ENCODE measurements around the gene CYBA. TPM values are rescaled to one million over a fixed set of nuclear protein-coding genes. Genes with fewer than 3 reads are reported as not detected.

Gene CYBA
- total RNA-seq, 2 experiments from 2014 or later, result 359 to 601 TPM

DNA sequence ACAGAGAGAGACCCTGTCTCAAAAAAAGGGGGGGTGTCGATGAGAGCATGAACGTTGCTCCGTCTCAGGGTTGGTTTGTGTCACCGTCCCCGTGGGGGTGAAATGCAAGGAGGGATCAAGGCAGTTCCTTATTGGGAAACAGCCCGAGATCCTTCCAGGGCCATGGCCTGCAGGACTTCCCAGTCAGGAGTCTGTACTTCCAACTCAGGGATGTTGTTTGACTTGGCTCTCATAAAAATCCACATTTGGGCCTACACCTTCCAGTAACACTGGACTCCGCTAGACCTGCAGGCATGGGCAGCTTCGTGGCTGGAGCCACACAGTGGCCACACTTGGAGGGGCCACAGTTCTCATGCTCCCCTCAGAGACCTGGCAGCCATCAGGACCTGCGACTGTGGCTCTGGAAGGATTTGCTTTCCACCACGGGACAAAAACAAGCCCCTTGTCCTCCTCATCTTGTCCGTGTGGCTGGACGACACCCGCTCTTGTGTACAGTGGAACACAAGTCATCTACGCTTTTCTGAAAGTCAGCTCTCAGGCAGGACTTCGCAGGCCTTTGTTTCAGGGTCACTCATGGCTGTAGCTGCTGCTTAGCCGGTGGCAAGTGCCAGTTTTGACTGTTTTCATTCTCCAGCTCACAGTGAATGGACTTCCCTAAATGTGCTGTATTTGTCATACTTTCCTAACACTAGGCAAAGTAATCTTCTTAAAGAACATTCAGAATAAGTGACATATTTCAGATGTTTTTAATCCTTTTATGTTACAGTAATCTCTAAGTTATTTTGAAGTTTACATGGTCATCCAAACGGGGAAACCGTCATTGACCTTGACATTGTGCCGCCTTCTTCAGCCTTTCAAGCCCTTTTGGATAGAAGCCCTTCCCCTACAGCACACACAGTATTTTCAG lies 36.7 kb downstream of the CYBA start:
- intact Hi-C loops (cut with micrococcal nuclease; ENCODE audit: unreplicated experiment), result no loop called here
- Histone ChIP-seq H3K4me1 (ENCODE audit: insufficient read depth, low read length, poor library complexity, severe bottlenecking) (no peaks in the 10 kb centered on the region), H3K36me3 (ENCODE audit: insufficient read depth, low read length) (peaks cover 84% of the 10 kb centered on the region), H3K4me2 (ENCODE audit: low read length) (no peak overlapping the region), H3K27ac (ENCODE audit: low read depth, low read length, poor library complexity, severe bottlenecking) (no peak overlapping the region), H3K79me2 (ENCODE audit: insufficient read depth, low read depth, low read length) (no peaks in the 10 kb centered on the region), H3K4me3 (ENCODE audit: low read depth, low read length, poor library complexity, severe bottlenecking) (no peak overlapping the region), H4K20me1 (ENCODE audit: insufficient read depth, low read length) (no peaks in the 10 kb centered on the region), H2AFZ (ENCODE audit: low read length) (no peak overlapping the region), H3K9me2 (ENCODE audit: insufficient read depth, low read length) (no peaks in the 10 kb centered on the region), H3K9me3 (ENCODE audit: low read length) (no peaks in the 10 kb centered on the region)
- POLR2A ChIA-PET, result no interaction called here
- CTCF ChIA-PET (ENCODE audit: unreplicated experiment), result no interaction called here
- BruUV-seq (replicated peaks), result no TSS peak
- TF ChIP-seq, protein P1, sequence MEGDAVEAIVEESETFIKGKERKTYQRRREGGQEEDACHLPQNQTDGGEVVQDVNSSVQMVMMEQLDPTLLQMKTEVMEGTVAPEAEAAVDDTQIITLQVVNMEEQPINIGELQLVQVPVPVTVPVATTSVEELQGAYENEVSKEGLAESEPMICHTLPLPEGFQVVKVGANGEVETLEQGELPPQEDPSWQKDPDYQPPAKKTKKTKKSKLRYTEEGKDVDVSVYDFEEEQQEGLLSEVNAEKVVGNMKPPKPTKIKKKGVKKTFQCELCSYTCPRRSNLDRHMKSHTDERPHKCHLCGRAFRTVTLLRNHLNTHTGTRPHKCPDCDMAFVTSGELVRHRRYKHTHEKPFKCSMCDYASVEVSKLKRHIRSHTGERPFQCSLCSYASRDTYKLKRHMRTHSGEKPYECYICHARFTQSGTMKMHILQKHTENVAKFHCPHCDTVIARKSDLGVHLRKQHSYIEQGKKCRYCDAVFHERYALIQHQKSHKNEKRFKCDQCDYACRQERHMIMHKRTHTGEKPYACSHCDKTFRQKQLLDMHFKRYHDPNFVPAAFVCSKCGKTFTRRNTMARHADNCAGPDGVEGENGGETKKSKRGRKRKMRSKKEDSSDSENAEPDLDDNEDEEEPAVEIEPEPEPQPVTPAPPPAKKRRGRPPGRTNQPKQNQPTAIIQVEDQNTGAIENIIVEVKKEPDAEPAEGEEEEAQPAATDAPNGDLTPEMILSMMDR (conservative IDR thresholded peaks at IDR 0.05; ENCODE audit: low read length), result no peak
- TF ChIP-seq EZH2phosphoT487 (IDR thresholded peaks at IDR 0.05; ENCODE audit: borderline replicate concordance, low read depth, low read length), result no peak
- DNase-seq (ENCODE audit: low spot score), result no peak

DNA sequence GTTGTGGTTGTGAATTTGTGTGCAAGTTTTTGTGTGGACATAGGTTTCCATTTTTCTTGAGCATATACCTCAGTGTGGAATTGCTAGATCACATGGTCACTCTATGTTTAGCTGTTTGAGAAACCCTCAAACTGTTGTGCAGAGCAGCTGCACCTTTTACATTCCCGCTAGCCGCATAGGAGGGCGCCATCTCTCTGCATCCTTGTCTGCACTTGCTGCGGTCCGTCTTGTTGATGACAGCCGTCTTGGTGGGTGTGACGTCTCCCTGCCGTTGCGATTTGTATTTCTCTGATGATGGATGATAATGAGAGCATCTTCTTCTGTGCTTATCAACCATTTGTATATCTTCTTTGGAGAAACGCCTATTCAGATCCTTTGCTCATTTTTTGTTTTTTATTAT lies 37.6 kb downstream of the CYBA start:
- H3K36me3 ChIP-seq (ENCODE audit: insufficient read depth, low read length), result peaks cover 84% of the 10 kb centered on the region
- no peak overlapping the region for H3K4me2 ChIP-seq (ENCODE audit: low read length)
- no peaks in the 10 kb centered on the region for H4K20me1 ChIP-seq (ENCODE audit: insufficient read depth, low read length)
- TF ChIP-seq EZH2phosphoT487 (IDR thresholded peaks at IDR 0.05; ENCODE audit: borderline replicate concordance, low read depth, low read length), result no peak
- TF ChIP-seq, protein P1 (conservative IDR thresholded peaks at IDR 0.05; ENCODE audit: low read length), result no peak
- POLR2A ChIA-PET, result no interaction called here
- intact Hi-C loops (cut with micrococcal nuclease; ENCODE audit: unreplicated experiment), result no loop called here
- CTCF ChIA-PET (ENCODE audit: unreplicated experiment), result no interaction called here
- no peaks in the 10 kb centered on the region for H3K9me3 ChIP-seq (ENCODE audit: low read length)
- BruUV-seq (replicated peaks), result no TSS peak
- no peak overlapping the region for H3K4me3 ChIP-seq (ENCODE audit: low read depth, low read length, poor library complexity, severe bottlenecking)
- no peak overlapping the region for H3K27ac ChIP-seq (ENCODE audit: low read depth, low read length, poor library complexity, severe bottlenecking)
- H3K4me1 ChIP-seq (ENCODE audit: insufficient read depth, low read length, poor library complexity, severe bottlenecking), result peaks cover 3% of the 10 kb centered on the region
- H3K79me2 ChIP-seq (ENCODE audit: insufficient read depth, low read depth, low read length), result no peaks in the 10 kb centered on the region
- no peak overlapping the region for H2AFZ ChIP-seq (ENCODE audit: low read length)
- no peaks in the 10 kb centered on the region for H3K9me2 ChIP-seq (ENCODE audit: insufficient read depth, low read length)
- no peak for DNase-seq (ENCODE audit: low spot score)
